IPS-15b (cell line): ENCODE data around the gene ELAVL4.
A peak's percentile ranks its signal among the peaks of the same experiment; 100 is the strongest.

ENCODE experiments used
- H3K27me3 ChIP-seq: one replicate; pipeline ENCODE4 v1.6.1; 2013; ENCODE audit warnings: low read length; ENCODE audit not compliant: control insufficient read depth, insufficient read depth
- H3K36me3 ChIP-seq: one replicate; pipeline ENCODE4 v1.6.1; 2013; ENCODE audit warnings: low read length; ENCODE audit not compliant: control insufficient read depth, insufficient read depth
- H3K4me1 ChIP-seq: one replicate; pipeline ENCODE4 v1.6.1; 2013; ENCODE audit warnings: mild to moderate bottlenecking, low read length; ENCODE audit not compliant: control insufficient read depth, insufficient read depth
- H3K4me3 ChIP-seq: one replicate; pipeline ENCODE4 v1.5.1; 2013; ENCODE audit warnings: low read depth, low read length
- H3K9ac ChIP-seq: one replicate; pipeline ENCODE4 v1.6.1; 2013; ENCODE audit warnings: low read depth, mild to moderate bottlenecking, low read length
- H3K9me3 ChIP-seq: one replicate; pipeline ENCODE4 v1.6.1; 2013; ENCODE audit warnings: mild to moderate bottlenecking, low read length; ENCODE audit not compliant: control insufficient read depth, insufficient read depth

ELAVL4 gene

DNA sequence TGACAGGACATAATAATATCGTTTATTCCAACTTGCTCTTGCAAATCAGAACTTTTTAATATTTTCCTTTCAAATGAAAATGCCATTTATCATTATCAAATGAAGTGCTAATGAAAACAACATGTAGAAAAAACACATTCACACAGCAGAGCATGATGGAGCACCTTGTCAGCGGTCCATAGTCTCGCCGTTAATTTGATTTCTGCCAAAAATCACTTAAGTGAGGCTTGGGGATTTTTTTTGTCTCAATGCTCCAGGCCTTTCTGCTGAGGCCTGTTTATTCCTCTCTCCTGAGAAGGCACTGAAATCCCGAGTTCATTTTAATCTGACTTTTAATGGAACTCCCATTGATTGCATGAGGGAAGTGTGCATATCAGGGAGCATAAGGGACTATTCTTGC, 122.5 kb downstream of the ELAVL4 start:
- Histone ChIP-seq H3K9me3 (peaks cover 7% of the 10 kb centered on the region), H3K4me1 (no peaks in the 10 kb centered on the region), H3K4me3 (no peak overlapping the region), H3K27me3 (no peaks in the 10 kb centered on the region), H3K36me3 (no peaks in the 10 kb centered on the region), H3K9ac (no peak overlapping the region)

DNA sequence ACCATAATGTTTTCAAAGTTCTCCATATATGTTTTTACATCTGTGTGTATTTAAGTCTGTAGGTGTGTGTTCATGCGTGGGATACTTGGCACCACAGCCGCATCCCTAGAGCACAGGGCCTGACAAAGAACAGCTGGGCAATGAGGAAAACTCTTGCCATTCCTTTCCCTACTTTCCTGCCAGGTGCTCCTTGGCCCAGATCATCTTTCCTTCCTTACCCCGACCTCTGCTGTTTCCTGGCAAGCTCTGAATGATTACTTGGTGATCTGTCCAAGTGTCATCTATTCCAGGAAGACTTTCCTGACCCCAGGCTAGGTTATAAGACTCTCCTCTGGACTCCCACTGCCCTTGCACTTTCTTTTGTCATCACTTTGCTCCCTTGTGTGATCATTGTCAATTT, 123.6 kb downstream of the ELAVL4 start:
- no peaks in the 10 kb centered on the region for H3K36me3 ChIP-seq

GRCh38 chr1:50236656-50237055, 127.9 kb downstream of the ELAVL4 start:
- no peaks in the 10 kb centered on the region for H3K4me1 ChIP-seq
- peaks cover 6% of the 10 kb centered on the region for H3K9me3 ChIP-seq
- no peaks in the 10 kb centered on the region for H3K36me3 ChIP-seq
- no peak overlapping the region for H3K4me3 ChIP-seq
- H3K9ac ChIP-seq = no peak overlapping the region
- H3K27me3 ChIP-seq = no peaks in the 10 kb centered on the region

More for the DNA sequence above, 123.6 kb downstream of the ELAVL4 start:
- Histone ChIP-seq H3K27me3 (no peaks in the 10 kb centered on the region), H3K9me3 (peaks cover 6% of the 10 kb centered on the region), H3K4me3 (no peak overlapping the region), H3K4me1 (no peaks in the 10 kb centered on the region), H3K9ac (no peak overlapping the region)

GRCh38 chr1:50237056-50237455, 128.3 kb downstream of the ELAVL4 start:
- Histone ChIP-seq H3K36me3 (no peaks in the 10 kb centered on the region), H3K4me1 (no peaks in the 10 kb centered on the region), H3K27me3 (no peaks in the 10 kb centered on the region), H3K4me3 (no peak overlapping the region), H3K9ac (no peak overlapping the region), H3K9me3 (peaks cover 6% of the 10 kb centered on the region)

- no peak overlapping the region for H3K4me3 ChIP-seq
- H3K9ac ChIP-seq = no peak overlapping the region
- no peaks in the 10 kb centered on the region for H3K4me1 ChIP-seq
- H3K36me3 ChIP-seq = no peaks in the 10 kb centered on the region
- H3K27me3 ChIP-seq = no peaks in the 10 kb centered on the region
- H3K9me3 ChIP-seq = no peaks in the 10 kb centered on the region
These were observed 135.2 kb downstream of the ELAVL4 start for GRCh38 chr1:50243939-50244338.

DNA sequence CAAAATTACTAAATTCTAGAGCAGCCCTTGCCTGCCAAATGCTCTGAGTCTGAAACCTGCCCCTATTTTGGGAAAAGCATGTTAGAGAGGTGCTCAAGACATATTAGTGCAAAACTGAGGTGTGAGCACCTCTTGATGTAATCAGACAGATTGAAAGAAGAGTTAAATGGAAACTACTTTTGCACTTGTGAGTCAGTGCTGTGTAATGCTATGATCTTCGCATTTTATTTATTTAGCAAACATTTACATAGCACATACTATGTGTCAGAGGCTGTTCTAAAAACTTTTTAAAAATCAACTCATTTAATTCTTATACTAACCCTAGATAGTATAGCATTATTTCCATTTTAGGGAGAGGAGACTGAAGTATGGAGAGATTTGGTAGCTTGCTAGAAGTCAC, 138.1 kb downstream of the ELAVL4 start:
- no peaks in the 10 kb centered on the region for H3K36me3 ChIP-seq
- no peaks in the 10 kb centered on the region for H3K27me3 ChIP-seq
- no peaks in the 10 kb centered on the region for H3K4me1 ChIP-seq
- H3K4me3 ChIP-seq = no peak overlapping the region
- no peak overlapping the region for H3K9ac ChIP-seq
- H3K9me3 ChIP-seq = no peaks in the 10 kb centered on the region

DNA sequence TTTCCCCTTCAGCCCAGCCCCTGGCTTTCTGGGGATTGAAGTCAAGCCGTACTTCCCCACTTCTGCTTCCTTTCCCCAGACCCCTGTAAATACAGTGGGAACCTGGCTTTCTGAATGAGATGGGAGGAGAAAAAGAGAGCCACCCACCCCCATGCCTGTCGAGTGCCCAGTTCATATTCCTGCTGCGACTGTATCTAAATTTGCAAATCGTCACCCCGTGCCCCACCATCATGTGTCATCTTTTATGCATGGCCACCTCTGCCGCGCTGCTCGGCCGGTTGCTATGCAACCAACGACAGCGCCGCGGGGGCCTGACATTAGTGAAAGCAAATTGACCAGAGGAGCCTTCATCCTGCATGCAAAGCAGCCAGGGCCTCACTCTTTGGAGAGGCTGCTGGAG, 143.0 kb downstream of the ELAVL4 start:
- H3K4me1 ChIP-seq = peaks cover 3% of the 10 kb centered on the region

DNA sequence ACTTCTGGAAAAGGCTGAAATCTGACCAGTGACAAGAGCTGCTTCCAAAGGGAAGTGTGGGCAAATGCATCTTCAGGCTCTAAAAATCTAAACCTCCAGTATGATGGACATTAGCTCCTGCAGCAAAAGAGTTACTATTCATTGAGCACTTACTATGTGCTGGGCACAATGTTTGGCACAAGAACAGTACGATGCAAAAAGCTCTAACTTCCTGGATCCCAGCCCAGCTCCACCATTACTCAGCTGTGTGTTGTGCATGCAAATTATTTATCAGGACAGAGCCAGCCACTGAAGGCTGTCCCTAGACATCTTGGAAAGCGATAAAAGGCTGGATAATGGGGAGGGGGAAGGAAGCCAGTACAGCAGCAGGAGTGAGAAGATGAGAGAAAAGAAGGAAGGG, 143.5 kb downstream of the ELAVL4 start:
- H3K9ac ChIP-seq = no peak overlapping the region
- no peak overlapping the region for H3K4me3 ChIP-seq
- H3K27me3 ChIP-seq = no peaks in the 10 kb centered on the region
- H3K36me3 ChIP-seq = no peaks in the 10 kb centered on the region
- no peaks in the 10 kb centered on the region for H3K9me3 ChIP-seq
- peaks cover 3% of the 10 kb centered on the region for H3K4me1 ChIP-seq

More for the DNA sequence above, 143.0 kb downstream of the ELAVL4 start:
- Histone ChIP-seq H3K27me3 (no peaks in the 10 kb centered on the region), H3K9ac (no peak overlapping the region), H3K9me3 (no peaks in the 10 kb centered on the region), H3K4me3 (peak overlapping the region; percentile 39), H3K36me3 (no peaks in the 10 kb centered on the region)
